SK-N-SH (cell line): Measurements from ENCODE around the gene FZD2.

Experiments
- CHD2 ChIP-seq: fragments of 150-350 bp; IDR thresholded peaks from 2 replicates; pipeline ENCODE4 v1.6.1; 2018; ENCODE audit warnings: low read length; ENCODE audit not compliant: partially characterized antibody
- EP300 ChIP-seq, 2 experiments: IDR thresholded peaks; 2 replicates each; pipeline versions ENCODE4 v1.4.0 to v1.6.1; 2012; ENCODE audit warnings: borderline replicate concordance in 1 of 2, low read depth in 1 of 2, low read length in 1 of 2
- GABPA ChIP-seq: IDR thresholded peaks from 2 replicates; pipeline ENCODE4 v1.4.0; 2012; ENCODE audit warnings: low read depth, mild to moderate bottlenecking
- JUND ChIP-seq: IDR thresholded peaks from 2 replicates; pipeline ENCODE4 v1.4.0; 2012
- MAX ChIP-seq: IDR thresholded peaks from 2 replicates; pipeline ENCODE4 v1.4.0; 2012; ENCODE audit warnings: low read depth
- PBX3 ChIP-seq: IDR thresholded peaks from 2 replicates; pipeline ENCODE4; 2012
- POLR2AphosphoS5 ChIP-seq: IDR thresholded peaks from 2 replicates; pipeline ENCODE4 v1.6.1; 2012; ENCODE audit warnings: low read depth, low read length
- REST ChIP-seq: IDR thresholded peaks from 2 replicates; pipeline ENCODE4 v1.6.1; 2012; ENCODE audit warnings: mild to moderate bottlenecking, low read depth, low read length, moderate library complexity
- SIN3A ChIP-seq: IDR thresholded peaks from 2 replicates; pipeline ENCODE4 v1.6.1; 2012; ENCODE audit warnings: low read depth, mild to moderate bottlenecking, low read length, moderate library complexity, borderline replicate concordance
- TF ChIP-seq, protein P1 (sequence below): fragments of 200-600 bp; sonication (generic); IDR thresholded peaks from 2 replicates; pipeline ENCODE4 v1.6.1; 2017; ENCODE audit warnings: antibody characterized with exemption, mild to moderate bottlenecking, moderate library complexity
- TF ChIP-seq, protein P2 (sequence below): IDR thresholded peaks from 2 replicates; pipeline ENCODE4 v1.4.0; 2012; ENCODE audit warnings: low read depth, borderline replicate concordance

DNA sequence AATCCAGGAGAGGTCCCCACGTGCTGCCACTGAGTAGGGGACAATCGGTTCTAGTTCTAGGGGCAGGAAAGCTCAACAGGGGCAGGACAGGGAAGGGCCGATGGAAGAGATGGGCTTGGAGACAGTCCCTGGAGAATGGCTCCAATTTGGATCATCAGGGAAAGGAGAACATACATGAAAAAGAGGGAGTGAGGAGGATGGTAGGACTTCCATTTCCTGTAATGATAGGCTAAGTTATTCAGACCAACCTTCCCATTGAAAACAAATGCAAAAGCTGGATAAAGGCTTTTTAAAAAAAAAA is 33.7 kb upstream of the FZD2 start:
- TF ChIP-seq CHD2 (no peak), MAX (no peak), POLR2AphosphoS5 (no peak), JUND (no peak), EP300 (IDR thresholded peaks at IDR 0.05; ENCODE audit: borderline replicate concordance in 1 of 2, low read depth in 1 of 2, low read length in 1 of 2) (no peak), SIN3A (no peak), GABPA (no peak), PBX3 (no peak), REST (no peak)
- TF ChIP-seq, protein P1, sequence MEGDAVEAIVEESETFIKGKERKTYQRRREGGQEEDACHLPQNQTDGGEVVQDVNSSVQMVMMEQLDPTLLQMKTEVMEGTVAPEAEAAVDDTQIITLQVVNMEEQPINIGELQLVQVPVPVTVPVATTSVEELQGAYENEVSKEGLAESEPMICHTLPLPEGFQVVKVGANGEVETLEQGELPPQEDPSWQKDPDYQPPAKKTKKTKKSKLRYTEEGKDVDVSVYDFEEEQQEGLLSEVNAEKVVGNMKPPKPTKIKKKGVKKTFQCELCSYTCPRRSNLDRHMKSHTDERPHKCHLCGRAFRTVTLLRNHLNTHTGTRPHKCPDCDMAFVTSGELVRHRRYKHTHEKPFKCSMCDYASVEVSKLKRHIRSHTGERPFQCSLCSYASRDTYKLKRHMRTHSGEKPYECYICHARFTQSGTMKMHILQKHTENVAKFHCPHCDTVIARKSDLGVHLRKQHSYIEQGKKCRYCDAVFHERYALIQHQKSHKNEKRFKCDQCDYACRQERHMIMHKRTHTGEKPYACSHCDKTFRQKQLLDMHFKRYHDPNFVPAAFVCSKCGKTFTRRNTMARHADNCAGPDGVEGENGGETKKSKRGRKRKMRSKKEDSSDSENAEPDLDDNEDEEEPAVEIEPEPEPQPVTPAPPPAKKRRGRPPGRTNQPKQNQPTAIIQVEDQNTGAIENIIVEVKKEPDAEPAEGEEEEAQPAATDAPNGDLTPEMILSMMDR = no peak
- TF ChIP-seq, protein P2, sequence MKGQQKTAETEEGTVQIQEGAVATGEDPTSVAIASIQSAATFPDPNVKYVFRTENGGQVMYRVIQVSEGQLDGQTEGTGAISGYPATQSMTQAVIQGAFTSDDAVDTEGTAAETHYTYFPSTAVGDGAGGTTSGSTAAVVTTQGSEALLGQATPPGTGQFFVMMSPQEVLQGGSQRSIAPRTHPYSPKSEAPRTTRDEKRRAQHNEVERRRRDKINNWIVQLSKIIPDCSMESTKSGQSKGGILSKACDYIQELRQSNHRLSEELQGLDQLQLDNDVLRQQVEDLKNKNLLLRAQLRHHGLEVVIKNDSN = no peak
